GM21528 (cell line): ENCODE results near the gene FAM89B.
"Not testable (repeated sequence)": the region's sequence is repeated elsewhere in the genome, so short reads cannot be mapped to it uniquely, and the experiment has no call there.

ENCODE experiments used
- ATAC-seq: cut with Tn5 transposase; IDR thresholded peaks from one replicate; pipeline ENCODE4 v1.9.1; 2021; ENCODE audit warnings: mild to moderate bottlenecking, moderate library complexity; ENCODE audit not compliant: unreplicated experiment, low FRiP score

Gene FAM89B

DNA sequence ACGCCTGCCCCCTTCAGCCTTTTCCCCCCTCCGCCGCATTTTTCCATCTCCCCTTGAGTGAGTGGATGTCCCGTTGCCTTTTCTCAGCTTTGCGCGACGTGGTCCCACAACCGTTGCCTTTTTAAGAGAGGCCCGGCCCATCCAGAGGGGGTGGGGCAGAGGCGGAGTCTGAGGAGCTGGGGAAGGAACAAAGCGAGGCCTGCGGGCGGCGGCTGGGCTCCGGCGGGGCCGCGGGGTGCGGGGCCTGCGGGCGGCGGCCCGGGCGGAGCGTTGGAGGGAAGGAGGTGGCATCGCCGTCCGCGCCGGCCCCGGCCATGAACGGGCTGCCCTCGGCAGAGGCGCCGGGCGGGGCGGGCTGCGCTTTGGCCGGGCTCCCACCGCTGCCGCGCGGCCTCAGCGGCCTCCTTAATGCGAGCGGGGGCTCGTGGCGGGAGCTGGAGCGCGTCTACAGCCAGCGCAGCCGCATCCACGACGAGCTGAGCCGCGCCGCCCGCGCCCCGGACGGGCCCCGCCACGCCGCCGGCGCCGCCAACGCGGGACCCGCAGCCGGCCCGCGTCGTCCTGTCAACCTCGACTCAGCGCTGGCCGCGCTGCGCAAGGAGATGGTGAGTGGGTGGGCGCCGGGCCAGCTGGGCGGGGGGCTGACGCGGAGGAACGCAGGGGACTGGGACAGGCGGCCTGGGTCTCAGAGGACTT is at the start of gene FAM89B:
Gene FAM89B (plus strand): TSS at position 183 of the 696 bp plus-strand sequence. CDS start 132 bp downstream, at position 315.
- ATAC-seq, result no peak

DNA sequence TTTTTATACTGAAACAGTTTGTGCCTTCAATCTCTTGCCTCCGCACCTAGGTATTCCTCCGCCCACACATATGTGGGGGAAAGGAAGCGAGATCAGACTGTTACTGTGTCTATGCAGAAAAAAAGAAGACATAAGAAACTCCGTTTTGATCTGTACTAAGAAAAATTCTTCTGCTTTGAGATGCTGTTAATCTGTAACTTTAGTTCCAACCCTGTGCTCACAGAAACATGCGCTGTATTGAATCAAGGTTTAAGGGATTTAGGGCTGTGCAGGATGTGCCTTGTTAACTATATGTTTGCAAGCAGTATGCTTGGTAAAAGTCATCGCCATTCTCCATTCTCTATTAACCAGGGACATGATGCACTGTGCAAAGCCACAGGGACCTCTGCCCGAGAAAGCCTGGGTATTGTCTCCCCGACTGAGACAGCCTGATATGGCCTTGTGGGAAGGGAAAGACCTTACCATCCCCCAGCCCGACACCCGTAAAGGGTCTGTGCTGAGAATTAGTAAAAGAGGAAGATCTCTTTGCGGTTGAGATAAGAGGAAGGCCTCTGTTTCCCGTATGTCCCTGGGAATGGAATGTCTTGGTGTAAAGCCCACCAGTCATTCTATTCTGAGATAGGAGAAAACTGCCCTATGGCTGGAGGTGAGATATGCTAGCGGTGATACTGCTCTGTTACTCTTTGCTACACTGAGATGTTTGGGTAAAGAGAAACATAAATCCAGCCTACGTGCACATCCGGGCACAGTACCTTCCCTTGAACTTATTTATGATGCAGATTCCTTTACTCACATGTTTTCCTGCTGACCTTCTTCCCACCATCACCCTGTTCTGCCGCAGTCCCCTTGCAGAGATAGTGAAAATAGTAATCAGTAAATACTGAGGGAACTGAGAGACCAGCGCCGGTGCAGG is 49.4 kb upstream of the FAM89B start:
- not testable (repeated sequence) for ATAC-seq

DNA sequence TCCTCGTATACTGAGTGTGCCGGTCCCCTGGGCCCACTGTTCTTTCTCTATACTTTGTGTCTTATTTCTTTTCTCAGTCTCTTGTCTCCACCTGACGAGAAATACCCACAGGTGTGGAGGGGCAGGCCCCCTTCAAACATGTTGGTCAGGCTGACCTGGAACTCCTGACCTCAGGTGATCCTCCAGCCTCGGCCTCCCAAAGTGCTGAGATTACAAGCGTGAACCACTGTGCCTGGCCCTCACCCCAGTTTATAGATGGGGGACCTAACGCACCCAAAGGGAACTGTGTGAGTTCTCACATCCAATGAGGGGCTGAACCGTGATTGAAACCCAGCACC is 48.7 kb upstream of the FAM89B start:
- not testable (repeated sequence) for ATAC-seq

DNA sequence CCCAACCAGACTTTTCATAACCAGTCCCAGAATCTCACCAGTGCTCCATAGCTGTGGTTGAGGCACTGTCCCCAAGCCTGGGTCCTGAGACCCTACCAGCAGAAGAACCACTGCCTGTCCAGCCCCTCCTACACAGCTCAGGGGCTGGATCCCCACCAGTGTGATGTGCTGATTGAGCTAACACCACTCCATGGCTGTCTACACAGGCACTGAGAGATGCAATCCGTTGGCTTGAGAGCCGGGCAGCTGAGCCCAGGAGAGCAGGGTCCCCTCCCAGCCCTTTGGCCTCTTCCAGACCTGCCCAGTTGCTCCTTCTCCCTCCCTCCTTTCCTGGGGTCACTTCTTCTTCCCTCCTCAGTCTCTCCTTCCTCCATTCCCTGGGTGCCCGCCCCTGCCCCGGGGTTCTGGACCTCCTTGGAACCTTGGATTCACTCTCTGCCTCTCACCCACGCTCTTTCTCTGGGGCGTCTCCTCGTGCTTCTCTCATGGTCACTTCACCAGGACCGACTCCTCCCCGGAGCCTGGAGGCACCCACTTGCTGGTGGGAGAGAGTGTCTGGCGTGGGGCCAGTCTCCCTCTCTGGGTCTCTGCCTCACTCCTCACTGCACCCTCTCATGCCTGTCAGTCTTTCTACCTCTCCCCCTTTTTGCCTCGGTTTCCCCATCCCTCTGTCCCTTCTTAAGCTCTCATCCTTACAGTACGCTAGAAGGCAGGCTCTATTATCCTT is 48.2 kb upstream of the FAM89B start:
- no peak for ATAC-seq

DNA sequence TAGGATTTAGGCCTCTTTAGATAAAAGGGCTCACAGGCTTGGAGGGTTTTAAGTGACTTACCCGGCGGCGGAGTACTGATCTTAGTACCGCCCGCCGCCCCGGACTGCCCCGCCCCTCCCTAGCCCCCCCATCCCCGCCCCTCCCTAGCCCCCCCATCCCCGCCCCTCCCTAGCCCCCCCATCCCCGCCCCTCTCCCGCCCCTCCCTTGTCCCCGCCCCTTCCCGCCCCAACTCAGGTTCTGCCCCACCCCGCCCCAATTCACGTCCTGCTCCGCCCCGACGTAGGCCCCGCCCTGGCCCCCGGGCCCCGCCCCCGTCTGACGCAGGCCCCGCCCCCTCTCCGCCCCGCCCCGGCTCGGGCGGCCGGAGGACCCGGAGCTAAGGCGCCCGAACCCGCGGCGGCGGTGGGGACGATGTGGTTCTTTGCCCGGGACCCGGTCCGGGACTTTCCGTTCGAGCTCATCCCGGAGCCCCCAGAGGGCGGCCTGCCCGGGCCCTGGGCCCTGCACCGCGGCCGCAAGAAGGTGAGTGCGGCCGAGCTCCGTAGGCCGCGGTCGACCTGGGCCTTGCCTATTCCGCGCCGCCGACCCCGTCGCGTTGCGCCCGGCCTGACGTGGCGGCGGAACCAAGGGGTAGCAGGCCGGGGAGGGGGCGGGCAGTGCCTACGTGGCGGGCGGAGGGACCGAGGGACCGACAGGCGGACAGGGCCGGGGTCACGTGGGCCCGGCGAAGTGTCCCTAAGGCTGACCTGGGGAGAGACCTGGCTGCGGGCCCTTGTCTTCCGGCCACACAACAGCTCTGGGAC is 47.4 kb upstream of the FAM89B start, which contains the start of gene SCYL1:
Gene SCYL1 (plus strand): TSS at position 343 of the 805 bp plus-strand sequence. CDS start 71 bp downstream, at position 414.
- ATAC-seq, result peak; percentile 61

DNA sequence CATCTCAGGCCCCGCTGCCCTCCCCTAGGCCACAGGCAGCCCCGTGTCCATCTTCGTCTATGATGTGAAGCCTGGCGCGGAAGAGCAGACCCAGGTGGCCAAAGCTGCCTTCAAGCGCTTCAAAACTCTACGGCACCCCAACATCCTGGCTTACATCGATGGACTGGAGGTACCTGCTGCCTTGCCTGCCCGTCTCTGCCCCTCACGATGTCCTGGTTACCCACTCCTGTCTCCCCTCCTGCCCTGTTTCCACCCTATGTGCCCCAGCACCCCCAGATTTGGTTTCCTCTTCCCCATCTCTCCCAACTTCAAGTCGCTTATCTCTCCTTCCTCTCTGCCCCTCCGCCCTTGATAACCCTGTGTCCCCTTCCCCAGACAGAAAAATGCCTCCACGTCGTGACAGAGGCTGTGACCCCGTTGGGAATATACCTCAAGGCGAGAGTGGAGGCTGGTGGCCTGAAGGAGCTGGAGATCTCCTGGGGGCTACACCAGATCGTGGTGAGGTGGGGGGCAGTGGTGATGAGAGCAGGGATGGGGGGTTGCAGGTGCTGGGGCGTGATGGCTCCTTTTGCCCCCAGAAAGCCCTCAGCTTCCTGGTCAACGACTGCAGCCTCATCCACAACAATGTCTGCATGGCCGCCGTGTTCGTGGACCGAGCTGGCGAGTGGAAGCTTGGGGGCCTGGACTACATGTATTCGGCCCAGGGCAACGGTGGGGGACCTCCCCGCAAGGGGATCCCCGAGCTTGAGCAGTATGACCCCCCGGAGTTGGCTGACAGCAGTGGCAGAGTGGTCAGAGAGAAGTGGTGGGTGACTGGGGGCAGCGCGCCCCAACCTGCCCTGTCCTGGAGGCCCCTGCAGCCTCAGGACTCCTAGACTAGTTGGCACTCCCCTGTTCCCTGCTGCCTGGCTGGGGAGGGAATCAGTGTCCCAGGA is 46.5 kb upstream of the FAM89B start:
- ATAC-seq, result no peak

DNA sequence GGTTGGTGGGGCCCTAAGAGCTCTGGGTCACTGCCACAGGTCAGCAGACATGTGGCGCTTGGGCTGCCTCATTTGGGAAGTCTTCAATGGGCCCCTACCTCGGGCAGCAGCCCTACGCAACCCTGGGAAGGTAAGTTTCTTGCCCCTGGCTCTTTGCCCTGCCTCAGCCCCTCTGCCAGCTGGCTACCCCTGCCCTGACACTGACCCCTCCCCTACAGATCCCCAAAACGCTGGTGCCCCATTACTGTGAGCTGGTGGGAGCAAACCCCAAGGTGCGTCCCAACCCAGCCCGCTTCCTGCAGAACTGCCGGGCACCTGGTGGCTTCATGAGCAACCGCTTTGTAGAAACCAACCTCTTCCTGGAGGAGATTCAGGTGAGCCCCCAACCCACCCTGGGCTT is 45.6 kb upstream of the FAM89B start:
- no peak for ATAC-seq

DNA sequence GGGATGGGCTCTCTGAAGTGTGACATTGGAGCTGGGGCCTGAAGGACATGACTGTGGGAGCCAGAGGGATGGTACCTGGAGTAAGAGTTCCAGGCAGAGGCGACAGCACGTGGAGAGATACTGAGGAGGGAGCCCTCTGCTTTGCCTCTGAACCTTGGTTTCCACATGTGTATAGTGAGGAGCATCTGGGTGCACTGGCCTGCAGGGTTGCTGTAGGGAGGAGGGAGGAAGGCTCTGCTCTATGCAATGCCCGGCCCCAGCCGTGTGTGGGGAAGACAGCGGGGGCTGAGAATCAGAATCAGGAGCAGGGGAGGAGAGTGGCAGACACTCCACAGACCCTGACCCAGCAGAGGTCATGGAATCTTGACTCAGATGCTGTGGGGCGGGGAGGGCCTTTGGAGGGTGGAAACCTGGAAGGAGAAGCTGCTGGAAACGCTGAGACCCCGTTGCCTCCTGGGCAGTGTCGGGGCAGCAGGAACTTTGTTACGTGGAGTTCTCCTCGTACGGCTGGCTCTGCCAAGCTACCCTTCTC is 43.5 kb upstream of the FAM89B start:
- no peak for ATAC-seq

DNA sequence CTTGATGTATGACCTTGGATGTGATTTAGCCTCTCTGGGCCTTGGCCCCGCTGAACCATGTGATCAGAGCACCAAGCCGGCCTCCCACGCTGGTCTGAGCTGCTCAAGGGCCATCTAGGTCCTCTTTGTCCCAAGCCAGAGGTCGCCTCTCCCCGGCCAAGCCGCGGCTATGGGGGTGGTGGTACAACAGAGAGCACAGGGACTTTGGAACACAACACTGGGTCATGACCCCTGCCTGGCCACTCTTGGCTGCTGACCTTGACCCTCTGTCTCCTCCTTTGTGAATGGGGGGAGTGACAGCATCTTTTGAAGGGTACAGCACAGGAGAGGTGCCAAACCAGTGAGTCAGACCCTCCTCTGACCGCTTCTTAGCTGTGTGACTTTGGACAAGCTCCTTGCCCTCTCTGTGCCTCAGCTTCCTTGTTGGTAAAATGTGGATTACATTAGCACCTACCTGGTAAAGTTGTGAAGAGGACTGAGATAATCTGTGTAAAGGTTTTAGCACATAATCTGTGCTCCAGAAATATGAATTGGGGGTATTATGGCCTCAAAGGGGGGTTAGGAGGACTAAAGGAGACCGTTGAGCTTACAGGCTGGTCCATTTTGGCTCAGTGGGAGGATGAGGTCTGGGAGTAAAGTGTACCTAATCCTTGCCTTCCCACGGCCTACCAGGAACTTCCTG is 42.7 kb upstream of the FAM89B start:
- no peak for ATAC-seq

DNA sequence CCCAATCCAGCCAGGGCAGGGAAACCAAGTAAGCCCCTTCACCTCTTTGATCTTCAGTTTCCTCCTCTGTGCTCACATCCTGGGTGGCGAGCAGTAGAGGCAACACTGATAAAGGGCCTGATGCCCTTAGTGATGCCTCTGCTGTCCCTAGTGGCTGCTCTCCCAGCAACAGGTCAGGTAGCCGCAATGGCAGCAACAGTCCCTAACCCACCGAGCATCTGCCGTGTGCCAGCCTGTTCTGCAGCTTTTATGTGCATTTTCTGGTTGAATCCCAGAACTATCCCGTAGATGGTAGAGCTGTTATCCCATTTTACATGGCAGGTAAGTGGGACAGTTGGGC is 42.2 kb upstream of the FAM89B start:
- ATAC-seq, result no peak

DNA sequence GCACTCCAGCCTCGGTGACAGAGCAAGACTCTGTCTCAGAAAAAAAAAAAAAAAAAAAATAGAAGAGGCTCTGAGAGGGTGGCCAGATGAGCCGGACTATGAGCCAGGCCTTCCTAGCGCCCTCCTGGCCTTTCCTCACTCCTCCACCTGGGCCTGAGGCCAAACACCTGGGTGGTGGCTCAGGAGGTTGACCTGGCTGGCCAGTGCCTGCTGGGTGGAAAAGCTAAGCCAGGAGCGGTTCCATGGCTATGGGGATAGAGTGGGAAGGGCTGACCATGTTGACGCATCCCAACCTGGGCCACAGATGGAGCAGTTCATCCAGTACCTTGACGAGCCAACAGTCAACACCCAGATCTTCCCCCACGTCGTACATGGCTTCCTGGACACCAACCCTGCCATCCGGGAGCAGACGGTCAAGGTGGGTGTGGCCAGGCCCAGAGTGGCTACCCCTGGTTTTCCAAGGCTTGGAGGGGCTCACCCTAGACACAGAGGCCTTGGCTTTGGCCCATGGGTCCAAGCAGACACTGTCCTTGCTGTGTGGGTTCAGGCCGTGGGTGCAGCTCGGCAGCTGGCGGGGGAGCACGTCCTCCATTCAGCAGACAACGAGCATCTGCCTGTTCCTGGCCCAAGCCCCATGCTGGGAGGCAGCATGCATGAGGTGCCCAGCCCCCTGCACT is 39.8 kb upstream of the FAM89B start:
- ATAC-seq, result no peak

DNA sequence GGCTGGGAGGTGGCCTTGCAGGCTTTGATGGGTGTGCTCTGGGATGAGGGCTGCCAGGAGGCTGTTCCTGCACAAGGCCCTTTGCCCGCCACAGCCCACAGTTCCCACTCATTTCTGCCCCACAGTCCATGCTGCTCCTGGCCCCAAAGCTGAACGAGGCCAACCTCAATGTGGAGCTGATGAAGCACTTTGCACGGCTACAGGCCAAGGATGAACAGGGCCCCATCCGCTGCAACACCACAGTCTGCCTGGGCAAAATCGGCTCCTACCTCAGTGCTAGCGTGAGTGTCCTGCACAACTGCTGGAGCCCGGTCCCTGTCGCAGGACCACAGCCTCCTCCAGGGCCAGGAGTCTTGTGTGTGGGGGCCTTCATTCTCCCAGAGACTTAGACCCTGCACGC is 37.2 kb upstream of the FAM89B start:
- ATAC-seq, result no peak

DNA sequence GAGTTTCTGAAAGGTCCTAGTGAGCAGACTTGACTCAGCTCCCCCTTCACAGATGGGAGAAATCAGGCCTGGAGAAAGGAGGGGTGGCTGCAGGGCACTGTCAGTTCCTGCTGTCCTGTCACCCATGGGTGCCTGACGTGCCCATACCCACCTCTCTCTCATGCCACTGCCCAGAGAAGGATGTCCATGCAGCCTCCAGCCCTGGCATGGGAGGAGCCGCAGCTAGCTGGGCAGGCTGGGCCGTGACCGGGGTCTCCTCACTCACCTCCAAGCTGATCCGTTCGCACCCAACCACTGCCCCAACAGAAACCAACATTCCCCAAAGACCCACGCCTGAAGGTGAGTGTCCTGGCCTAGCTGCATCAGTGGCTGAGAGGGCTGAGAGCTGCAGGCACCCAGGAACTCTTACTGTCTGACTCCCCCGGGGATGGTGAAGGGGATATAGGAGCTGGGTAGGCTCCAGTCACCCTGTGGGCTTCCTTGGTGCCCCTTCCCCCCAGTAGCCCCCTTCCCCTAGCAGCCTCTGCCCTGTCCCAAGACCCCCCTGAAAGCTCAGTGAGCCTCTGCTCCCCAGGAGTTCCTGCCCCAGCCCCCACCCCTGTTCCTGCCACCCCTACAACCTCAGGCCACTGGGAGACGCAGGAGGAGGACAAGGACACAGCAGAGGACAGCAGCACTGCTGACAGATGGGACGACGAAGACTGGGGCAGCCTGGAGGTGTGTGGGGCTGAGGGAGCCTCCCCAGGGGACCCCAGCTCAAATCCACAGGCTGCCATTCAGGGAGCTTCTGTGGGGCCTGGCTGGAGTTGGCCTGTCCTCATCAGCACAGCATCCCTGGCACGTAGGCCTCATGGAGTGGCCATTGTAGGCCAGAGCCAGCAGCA is 35.7 kb upstream of the FAM89B start:
- no peak for ATAC-seq

DNA sequence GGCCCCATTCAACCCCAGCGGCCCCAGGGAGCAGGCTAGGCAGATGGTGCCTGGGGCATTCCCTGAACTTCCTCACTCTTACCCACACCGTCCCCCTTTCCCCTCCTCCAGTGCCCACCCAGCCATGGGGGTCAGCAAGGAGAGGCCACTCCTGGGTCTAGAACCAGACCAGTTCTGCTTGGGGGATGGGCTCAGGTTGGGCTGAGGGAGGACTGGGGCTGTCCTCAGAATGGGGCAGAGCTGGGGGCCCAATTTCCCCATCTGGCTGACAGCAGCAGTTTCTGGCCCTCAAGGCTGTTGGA is 35.1 kb upstream of the FAM89B start:
- ATAC-seq, result no peak

DNA sequence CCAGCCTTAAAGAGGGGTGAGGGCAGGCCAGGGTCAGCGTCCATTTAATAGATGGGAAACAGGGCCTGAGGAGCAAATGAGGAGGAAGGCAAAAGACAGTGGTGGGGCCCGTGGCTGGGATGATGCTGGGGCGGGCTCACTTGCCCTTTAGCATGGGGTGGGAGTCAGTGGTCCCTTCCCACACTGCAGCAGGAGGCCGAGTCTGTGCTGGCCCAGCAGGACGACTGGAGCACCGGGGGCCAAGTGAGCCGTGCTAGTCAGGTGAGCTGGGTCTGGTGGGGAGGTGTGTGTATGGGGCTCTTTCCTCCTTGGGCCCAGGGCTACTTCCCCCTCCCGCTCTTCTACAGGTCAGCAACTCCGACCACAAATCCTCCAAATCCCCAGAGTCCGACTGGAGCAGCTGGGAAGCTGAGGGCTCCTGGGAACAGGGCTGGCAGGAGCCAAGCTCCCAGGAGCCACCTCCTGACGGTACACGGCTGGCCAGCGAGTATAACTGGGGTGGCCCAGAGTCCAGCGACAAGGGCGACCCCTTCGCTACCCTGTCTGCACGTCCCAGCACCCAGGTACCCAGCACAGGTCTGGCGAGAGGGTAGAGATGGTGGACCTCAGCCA is 34.6 kb upstream of the FAM89B start:
- ATAC-seq, result no peak

DNA sequence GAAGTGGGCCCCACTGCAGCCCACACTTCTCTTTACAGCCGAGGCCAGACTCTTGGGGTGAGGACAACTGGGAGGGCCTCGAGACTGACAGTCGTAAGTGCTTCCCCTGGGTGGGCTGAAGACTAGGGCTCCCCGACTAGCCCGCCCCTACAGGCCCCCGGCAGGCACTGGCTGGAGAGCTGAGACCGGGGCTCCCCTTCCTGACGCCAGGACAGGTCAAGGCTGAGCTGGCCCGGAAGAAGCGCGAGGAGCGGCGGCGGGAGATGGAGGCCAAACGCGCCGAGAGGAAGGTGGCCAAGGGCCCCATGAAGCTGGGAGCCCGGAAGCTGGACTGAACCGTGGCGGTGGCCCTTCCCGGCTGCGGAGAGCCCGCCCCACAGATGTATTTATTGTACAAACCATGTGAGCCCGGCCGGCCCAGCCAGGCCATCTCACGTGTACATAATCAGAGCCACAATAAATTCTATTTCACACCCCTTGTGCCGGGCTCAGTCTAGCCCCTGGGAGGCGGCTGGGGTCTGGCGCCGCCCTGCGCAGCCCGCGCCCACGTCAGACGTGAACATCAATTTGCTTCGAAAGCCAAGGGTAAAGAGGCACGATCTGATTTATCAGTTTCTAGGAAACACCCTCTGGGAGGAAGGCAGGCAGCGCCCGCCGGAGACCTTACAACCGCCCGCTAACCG is 34.0 kb upstream of the FAM89B start:
- no peak for ATAC-seq
